Measurements from ENCODE around the gene FYB1. TPM values are rescaled to one million over a fixed set of nuclear protein-coding genes. Genes with fewer than 3 reads are reported as not detected.

FYB1 gene
- total and polyA plus RNA-seq, 5 donors from 2014 or later = 197 to 639 (median 227) TPM

- Mint-ChIP-seq H3K9me3 (peaks cover 0 to 5% (median 0%) of the 10 kb centered on the region in 7 donors), H3K27me3 (peaks cover 30% of the 10 kb centered on the region), H3K4me1 (peaks cover 27 to 55% (median 46%) of the 10 kb centered on the region in 4 donors), H3K4me3 (peak overlapping the region; percentile 94 to 98 (median 96)), H3K27ac (peak overlapping the region; percentile 92 to 98 (median 96)), H3K36me3 (peaks cover 16% of the 10 kb centered on the region)
- H3K9me3 ChIP-seq (ENCODE audit: control insufficient read depth in 2 of 2, low read length in 2 of 2) = no peaks in the 10 kb centered on the region
- peak; percentile 9 to 19 for ATAC-seq (ENCODE audit: low read depth in 2 of 2)
- H3K36me3 ChIP-seq (ENCODE audit: control insufficient read depth, insufficient read depth, low read length) = peaks cover 11% of the 10 kb centered on the region
- peaks cover 19% of the 10 kb centered on the region for H3K27me3 ChIP-seq (ENCODE audit: control insufficient read depth, insufficient read depth, low read length)
- H3K4me3 ChIP-seq (ENCODE audit: low read depth, low read length) = peak overlapping the region; percentile 89
- peak overlapping the region; percentile 93 for H3K27ac ChIP-seq (ENCODE audit: insufficient read depth, low read length, poor library complexity, severe bottlenecking)
- DNase-seq = no peak
- H3K4me1 ChIP-seq (ENCODE audit: control insufficient read depth, insufficient read depth, low read length, poor library complexity, severe bottlenecking) = peaks cover 46% of the 10 kb centered on the region
Measured at GRCh38 chr5:39073767-39074016, 145.7 kb downstream of the FYB1 start.

- Histone ChIP-seq H3K4me1 (ENCODE audit: control insufficient read depth, insufficient read depth, low read length, poor library complexity, severe bottlenecking) (peaks cover 46% of the 10 kb centered on the region), H3K27me3 (ENCODE audit: control insufficient read depth, insufficient read depth, low read length) (peaks cover 16% of the 10 kb centered on the region), H3K4me3 (ENCODE audit: low read depth, low read length) (peak overlapping the region; percentile 89), H3K9me3 (ENCODE audit: control insufficient read depth in 2 of 2, low read length in 2 of 2) (no peaks in the 10 kb centered on the region), H3K36me3 (ENCODE audit: control insufficient read depth, insufficient read depth, low read length) (peaks cover 16% of the 10 kb centered on the region), H3K27ac (ENCODE audit: insufficient read depth, low read length, poor library complexity, severe bottlenecking) (peak overlapping the region; percentile 93)
- peak overlapping the region; percentile 92 to 98 (median 96) for H3K27ac Mint-ChIP-seq
- peaks cover 22% of the 10 kb centered on the region for H3K36me3 Mint-ChIP-seq
- peak overlapping the region; percentile 94 to 98 (median 96) for H3K4me3 Mint-ChIP-seq
- peaks cover 32 to 60% (median 49%) of the 10 kb centered on the region in 4 donors for H3K4me1 Mint-ChIP-seq
- peaks cover 0 to 5% (median 0%) of the 10 kb centered on the region in 7 donors for H3K9me3 Mint-ChIP-seq
- H3K27me3 Mint-ChIP-seq = peaks cover 25% of the 10 kb centered on the region
- DNase-seq = peak; percentile 35 to 84 (median 65)
- ATAC-seq (ENCODE audit: low read depth in 2 of 2) = peak; percentile 36 to 42
Measured at GRCh38 chr5:39072925-39073766, 146.2 kb downstream of the FYB1 start.

GRCh38 chr5:39068099-39068498 is 151.3 kb downstream of the FYB1 start:
- Histone ChIP-seq H3K27me3 (ENCODE audit: control insufficient read depth, insufficient read depth, low read length) (no peaks in the 10 kb centered on the region), H3K36me3 (ENCODE audit: control insufficient read depth, insufficient read depth, low read length) (peaks cover 47% of the 10 kb centered on the region), H3K4me1 (ENCODE audit: control insufficient read depth, insufficient read depth, low read length, poor library complexity, severe bottlenecking) (peaks cover 51% of the 10 kb centered on the region), H3K27ac (ENCODE audit: insufficient read depth, low read length, poor library complexity, severe bottlenecking) (no peak overlapping the region), H3K9me3 (ENCODE audit: control insufficient read depth in 2 of 2, low read length in 2 of 2) (peaks cover 14 to 16% of the 10 kb centered on the region in 2 experiments), H3K4me3 (ENCODE audit: low read depth, low read length) (no peak overlapping the region)
- peaks cover under 1% of the 10 kb centered on the region for H3K27me3 Mint-ChIP-seq
- peaks cover 48 to 74% (median 62%) of the 10 kb centered on the region in 4 donors for H3K4me1 Mint-ChIP-seq
- H3K27ac Mint-ChIP-seq = peak overlapping the region in 1 of 3 donors; percentile 34
- H3K36me3 Mint-ChIP-seq = peaks cover 50% of the 10 kb centered on the region
- no peak for DNase-seq
- no peak for ATAC-seq (ENCODE audit: low read depth in 2 of 2)
- peaks cover 0 to 22% (median 7%) of the 10 kb centered on the region in 7 donors for H3K9me3 Mint-ChIP-seq
- peak overlapping the region in 1 of 4 donors; percentile 62 for H3K4me3 Mint-ChIP-seq

DNA sequence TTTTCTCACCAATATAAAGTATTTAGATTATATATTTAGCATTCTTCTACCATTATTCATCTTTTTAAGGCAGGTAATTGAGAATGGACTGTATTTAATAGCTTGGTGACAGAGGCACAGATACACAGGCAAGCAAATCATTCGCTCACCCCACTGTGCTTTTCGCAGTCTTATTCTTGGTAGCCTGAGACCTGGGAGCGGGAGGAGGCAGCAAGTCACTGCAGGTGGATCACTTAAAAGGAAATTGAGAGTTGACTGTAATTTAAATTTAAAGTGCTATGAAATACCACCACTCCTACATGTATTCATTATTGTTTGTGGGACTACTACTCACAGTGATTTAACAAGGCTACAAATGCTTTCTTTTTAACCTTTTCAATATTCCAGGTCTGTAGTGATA is 154.9 kb downstream of the FYB1 start:
- no peak for ATAC-seq (ENCODE audit: low read depth in 2 of 2)
- Mint-ChIP-seq H3K4me1 (peaks cover 51 to 78% (median 57%) of the 10 kb centered on the region in 4 donors), H3K9me3 (peaks cover 0 to 22% (median 7%) of the 10 kb centered on the region in 7 donors), H3K4me3 (peak overlapping the region in 1 of 4 donors; percentile 63), H3K27ac (no peak overlapping the region), H3K27me3 (no peaks in the 10 kb centered on the region), H3K36me3 (peaks cover 38% of the 10 kb centered on the region)
- DNase-seq = no peak
- Histone ChIP-seq H3K27ac (ENCODE audit: insufficient read depth, low read length, poor library complexity, severe bottlenecking) (no peak overlapping the region), H3K4me1 (ENCODE audit: control insufficient read depth, insufficient read depth, low read length, poor library complexity, severe bottlenecking) (peaks cover 38% of the 10 kb centered on the region), H3K36me3 (ENCODE audit: control insufficient read depth, insufficient read depth, low read length) (peaks cover 42% of the 10 kb centered on the region), H3K4me3 (ENCODE audit: low read depth, low read length) (peak overlapping the region; percentile 5), H3K9me3 (ENCODE audit: control insufficient read depth in 2 of 2, low read length in 2 of 2) (peaks cover 14 to 16% of the 10 kb centered on the region in 2 experiments), H3K27me3 (ENCODE audit: control insufficient read depth, insufficient read depth, low read length) (no peaks in the 10 kb centered on the region)

- H3K27ac ChIP-seq (ENCODE audit: insufficient read depth, low read length, poor library complexity, severe bottlenecking) = no peak overlapping the region
- peaks cover 14 to 16% of the 10 kb centered on the region in 2 experiments for H3K9me3 ChIP-seq (ENCODE audit: control insufficient read depth in 2 of 2, low read length in 2 of 2)
- ATAC-seq (ENCODE audit: low read depth in 2 of 2) (no peak), DNase-seq (no peak)
- peaks cover 0 to 22% (median 7%) of the 10 kb centered on the region in 7 donors for H3K9me3 Mint-ChIP-seq
- H3K4me1 ChIP-seq (ENCODE audit: control insufficient read depth, insufficient read depth, low read length, poor library complexity, severe bottlenecking) = peaks cover 51% of the 10 kb centered on the region
- H3K36me3 ChIP-seq (ENCODE audit: control insufficient read depth, insufficient read depth, low read length) = peaks cover 29% of the 10 kb centered on the region
- peak overlapping the region in 2 of 4 donors; percentile 4 to 59 for H3K4me3 Mint-ChIP-seq
- peaks cover 27% of the 10 kb centered on the region for H3K36me3 Mint-ChIP-seq
- peak overlapping the region; percentile 27 for H3K4me3 ChIP-seq (ENCODE audit: low read depth, low read length)
- H3K27me3 Mint-ChIP-seq = no peaks in the 10 kb centered on the region
- no peaks in the 10 kb centered on the region for H3K27me3 ChIP-seq (ENCODE audit: control insufficient read depth, insufficient read depth, low read length)
- H3K27ac Mint-ChIP-seq = peak overlapping the region in 2 of 3 donors; percentile 13 to 72
- H3K4me1 Mint-ChIP-seq = peaks cover 54 to 81% (median 62%) of the 10 kb centered on the region in 4 donors
Measured at GRCh38 chr5:39063037-39063436, 156.3 kb downstream of the FYB1 start.

DNA sequence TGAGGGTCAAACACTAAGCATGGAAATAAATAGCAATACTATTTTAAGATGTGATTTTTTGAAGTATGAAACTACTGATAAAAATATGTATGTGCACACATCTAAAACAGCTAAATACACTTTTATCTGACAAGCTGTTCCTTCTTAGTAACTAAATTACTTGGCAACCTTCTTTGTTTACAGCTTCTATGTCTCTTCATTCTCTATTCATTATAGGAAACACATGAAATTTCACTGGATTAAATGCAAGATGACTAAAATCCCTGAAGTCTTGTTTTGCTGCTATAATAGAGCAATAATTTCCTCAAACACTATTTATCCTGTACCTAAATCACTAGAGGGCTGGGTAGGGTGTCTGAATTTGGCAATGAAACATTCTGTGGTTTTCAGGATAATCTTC is 156.8 kb downstream of the FYB1 start:
- Histone ChIP-seq H3K27ac (ENCODE audit: insufficient read depth, low read length, poor library complexity, severe bottlenecking) (no peak overlapping the region), H3K9me3 (ENCODE audit: control insufficient read depth in 2 of 2, low read length in 2 of 2) (peaks cover 12 to 14% of the 10 kb centered on the region in 2 experiments), H3K4me3 (ENCODE audit: low read depth, low read length) (peak overlapping the region; percentile 40), H3K27me3 (ENCODE audit: control insufficient read depth, insufficient read depth, low read length) (no peaks in the 10 kb centered on the region), H3K4me1 (ENCODE audit: control insufficient read depth, insufficient read depth, low read length, poor library complexity, severe bottlenecking) (peaks cover 53% of the 10 kb centered on the region), H3K36me3 (ENCODE audit: control insufficient read depth, insufficient read depth, low read length) (peaks cover 24% of the 10 kb centered on the region)
- Mint-ChIP-seq H3K4me3 (peak overlapping the region in 1 of 4 donors; percentile 4), H3K4me1 (peaks cover 54 to 84% (median 61%) of the 10 kb centered on the region in 4 donors), H3K9me3 (peaks cover 0 to 19% (median 6%) of the 10 kb centered on the region in 7 donors), H3K36me3 (peaks cover 22% of the 10 kb centered on the region), H3K27ac (peak overlapping the region in 1 of 3 donors; percentile 13), H3K27me3 (no peaks in the 10 kb centered on the region)
- no peak for DNase-seq
- ATAC-seq (ENCODE audit: low read depth in 2 of 2) = no peak

DNA sequence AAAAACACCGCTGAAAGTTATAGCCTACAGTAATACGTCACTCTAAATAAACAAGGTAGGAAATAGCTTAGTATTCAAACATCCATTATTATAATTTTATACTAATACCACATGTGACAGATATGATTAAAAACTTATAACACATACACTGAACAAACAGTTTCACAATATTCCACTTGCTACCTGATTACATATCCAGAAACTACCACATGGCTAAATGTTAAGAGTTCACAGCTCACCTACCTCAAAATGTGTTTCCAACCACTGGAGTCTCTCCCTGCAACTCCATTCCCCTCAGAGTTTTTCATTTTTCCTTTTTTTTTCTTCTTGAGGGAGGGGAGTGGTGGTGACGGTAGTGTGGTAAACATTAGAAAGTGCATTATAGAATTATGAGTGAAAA is 157.3 kb downstream of the FYB1 start:
- H3K36me3 ChIP-seq (ENCODE audit: control insufficient read depth, insufficient read depth, low read length) = peaks cover 20% of the 10 kb centered on the region
- no peaks in the 10 kb centered on the region for H3K27me3 ChIP-seq (ENCODE audit: control insufficient read depth, insufficient read depth, low read length)
- Mint-ChIP-seq H3K4me3 (no peak overlapping the region), H3K27me3 (no peaks in the 10 kb centered on the region), H3K27ac (no peak overlapping the region), H3K9me3 (peaks cover 0 to 15% (median 1%) of the 10 kb centered on the region in 7 donors), H3K36me3 (peaks cover 17% of the 10 kb centered on the region), H3K4me1 (peaks cover 54 to 81% (median 59%) of the 10 kb centered on the region in 4 donors)
- peaks cover 9 to 14% of the 10 kb centered on the region in 2 experiments for H3K9me3 ChIP-seq (ENCODE audit: control insufficient read depth in 2 of 2, low read length in 2 of 2)
- H3K4me1 ChIP-seq (ENCODE audit: control insufficient read depth, insufficient read depth, low read length, poor library complexity, severe bottlenecking) = peaks cover 56% of the 10 kb centered on the region
- no peak for DNase-seq
- H3K27ac ChIP-seq (ENCODE audit: insufficient read depth, low read length, poor library complexity, severe bottlenecking) = no peak overlapping the region
- ATAC-seq (ENCODE audit: low read depth in 2 of 2) = no peak
- H3K4me3 ChIP-seq (ENCODE audit: low read depth, low read length) = peak overlapping the region; percentile 37

Measured in CD4-positive, CD25-positive, alpha-beta regulatory T cell (primary cell).